HK-2 (cell line): ENCODE results near the gene CASP5.

Source experiments
- DNase-seq: peaks from one replicate; pipeline ENCODE4 v3.0.0-alpha.2; 2018; ENCODE audit not compliant: unreplicated experiment

CASP5 gene

GRCh38 chr11:104967534-104968354 lies 55.2 kb downstream of the CASP5 start:
- no peak for DNase-seq

DNA sequence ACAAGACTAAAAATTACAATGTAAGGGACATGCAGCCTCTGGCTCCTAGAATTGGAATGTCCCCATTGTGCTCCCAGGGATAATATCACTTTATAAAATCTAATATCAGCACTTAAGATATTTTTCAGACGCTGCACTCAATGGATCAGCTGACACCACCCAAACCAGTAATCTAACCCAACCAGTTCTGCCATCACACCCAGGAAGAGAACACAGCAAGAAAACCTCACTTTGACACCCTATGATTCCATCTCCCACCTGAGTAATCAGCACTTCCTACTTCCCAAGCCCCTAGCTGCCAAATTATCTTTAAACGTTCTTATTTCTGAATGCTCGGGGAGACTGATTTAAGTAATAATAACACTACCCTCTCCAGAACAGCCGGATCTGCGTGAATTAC lies 57.2 kb downstream of the CASP5 start:
- DNase-seq = no peak

DNA sequence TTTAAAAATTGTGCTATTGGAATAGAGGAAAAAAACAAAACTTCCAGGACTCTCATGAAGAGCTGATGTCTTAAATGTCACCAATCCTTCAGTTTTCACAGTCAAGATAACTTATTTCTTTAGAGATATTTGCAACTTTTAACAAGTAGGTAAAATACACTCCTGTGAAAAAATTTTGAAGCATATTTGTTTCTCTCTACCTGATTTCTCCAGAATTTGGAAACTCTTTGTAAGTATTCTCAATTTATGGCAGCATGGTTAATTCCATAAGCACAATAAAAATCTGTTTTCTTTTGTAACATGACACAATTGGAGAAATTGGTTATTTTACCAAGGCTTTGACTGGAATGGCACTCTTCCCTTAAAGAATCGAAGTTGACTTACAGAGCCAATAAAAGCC lies 58.7 kb downstream of the CASP5 start:
- DNase-seq = no peak

- DNase-seq = no peak
These were observed 60.1 kb downstream of the CASP5 start for GRCh38 chr11:104962852-104963251.

- DNase-seq = no peak
These were observed 65.7 kb downstream of the CASP5 start for GRCh38 chr11:104957280-104957679.

DNA sequence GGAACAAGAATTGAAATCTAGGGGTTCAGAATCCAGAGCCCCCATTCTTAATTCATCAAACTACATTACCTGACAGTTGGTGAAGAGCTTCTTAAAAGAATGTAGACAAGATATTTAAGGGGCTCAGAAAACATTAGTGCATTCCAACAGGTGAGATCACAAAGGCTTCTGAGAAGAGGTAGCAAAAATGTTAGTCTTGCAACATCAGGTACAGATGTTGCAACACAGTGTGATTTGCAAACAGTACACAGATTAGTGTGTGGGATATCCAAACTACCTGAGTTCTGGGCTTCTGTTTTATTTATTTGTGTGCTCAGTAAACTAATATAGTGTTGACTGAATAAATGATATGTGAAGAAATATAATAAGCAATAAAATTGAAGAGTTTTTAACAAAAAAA lies 66.4 kb downstream of the CASP5 start:
- DNase-seq = no peak

- no peak for DNase-seq
These were observed 76.1 kb downstream of the CASP5 start for GRCh38 chr11:104946907-104947306.
